OCI-LY1 (cell line): ENCODE results near the gene MBOAT1.

Experiments
- H2AFZ ChIP-seq: fragments of 200-600 bp; sonication (generic), shearing (Covaris generic); 2 replicates; pipeline ENCODE4 v1.6.0; 2014; ENCODE audit warnings: antibody characterized with exemption, mild to moderate bottlenecking, low read length
- H3F3A ChIP-seq: fragments of 200-600 bp; sonication (generic), shearing (Covaris generic); 2 replicates; pipeline ENCODE4 v1.6.0; 2014; ENCODE audit warnings: mild to moderate bottlenecking, antibody characterized with exemption, low read length, moderate library complexity; ENCODE audit not compliant: insufficient read depth
- H3K27ac ChIP-seq: fragments of 200-600 bp; sonication (generic); 2 replicates; pipeline ENCODE4 v1.5.1; 2014; ENCODE audit warnings: low read length, mixed run types, mild to moderate bottlenecking, low read depth; ENCODE audit not compliant: poor library complexity, severe bottlenecking
- H3K27me3 ChIP-seq: fragments of 200-600 bp; sonication (generic); 2 replicates; pipeline ENCODE4 v1.6.0; 2014; ENCODE audit warnings: antibody characterized with exemption, mild to moderate bottlenecking, low read length, moderate library complexity; ENCODE audit not compliant: insufficient read depth
- H3K36me3 ChIP-seq: fragments of 200-600 bp; sonication (generic); 2 replicates; pipeline ENCODE4 v1.6.1; 2014; ENCODE audit warnings: mild to moderate bottlenecking, antibody characterized with exemption, low read length, moderate library complexity, mixed read lengths; ENCODE audit not compliant: insufficient read depth
- H3K4me1 ChIP-seq: fragments of 200-600 bp; sonication (generic); 2 replicates; pipeline ENCODE4 v1.5.1; 2014; ENCODE audit warnings: mild to moderate bottlenecking, low read length, moderate library complexity; ENCODE audit not compliant: insufficient read depth, severe bottlenecking
- H3K4me2 ChIP-seq: fragments of 200-600 bp; sonication (generic), shearing (Covaris generic); 2 replicates; pipeline ENCODE4 v1.6.1; 2014; ENCODE audit warnings: low read length
- H3K4me3 ChIP-seq: fragments of 200-600 bp; sonication (generic); 2 replicates; pipeline ENCODE4 v1.5.1; 2014; ENCODE audit warnings: low read length, low read depth, mild to moderate bottlenecking, mixed read lengths; ENCODE audit not compliant: poor library complexity, severe bottlenecking
- H3K79me2 ChIP-seq: fragments of 200-600 bp; shearing (Covaris generic); 2 replicates; pipeline ENCODE4 v1.6.1; 2016; ENCODE audit warnings: mixed run types, low read length, mixed read lengths; ENCODE audit not compliant: insufficient read depth
- H3K9ac ChIP-seq: fragments of 200-600 bp; sonication (generic), shearing (Covaris generic); 2 replicates; pipeline ENCODE4 v1.6.1; 2014; ENCODE audit warnings: mild to moderate bottlenecking, low read length, mixed read lengths
- H3K9me2 ChIP-seq: fragments of 200-600 bp; sonication (generic), shearing (Covaris generic); 2 replicates; pipeline ENCODE4 v1.6.1; 2014; ENCODE audit warnings: low read depth, mild to moderate bottlenecking, low read length, mixed read lengths
- H3K9me3 ChIP-seq: fragments of 200-600 bp; shearing (Covaris generic); 2 replicates; pipeline ENCODE4 v1.6.1; 2014; ENCODE audit warnings: low read length, mixed read lengths
- H4K20me1 ChIP-seq: fragments of 200-600 bp; sonication (generic), shearing (Covaris generic); 2 replicates; pipeline ENCODE4 v1.6.0; 2016; ENCODE audit warnings: mild to moderate bottlenecking, low read length; ENCODE audit not compliant: insufficient read depth
- CTCF ChIP-seq: fragments of 200-600 bp; sonication (generic), shearing (Covaris generic); IDR thresholded peaks from 2 replicates; pipeline ENCODE4 v1.5.1; 2017; ENCODE audit warnings: mild to moderate bottlenecking, antibody characterized with exemption, low read length, moderate library complexity, mixed read lengths
- EZH2 ChIP-seq: fragments of 200-600 bp; sonication (generic), shearing (Covaris generic); IDR thresholded peaks from 2 replicates; pipeline ENCODE4 v1.8.0; 2017; ENCODE audit warnings: borderline replicate concordance, mixed run types, mild to moderate bottlenecking, antibody characterized with exemption, low read length, moderate library complexity, mixed read lengths

Gene MBOAT1

DNA sequence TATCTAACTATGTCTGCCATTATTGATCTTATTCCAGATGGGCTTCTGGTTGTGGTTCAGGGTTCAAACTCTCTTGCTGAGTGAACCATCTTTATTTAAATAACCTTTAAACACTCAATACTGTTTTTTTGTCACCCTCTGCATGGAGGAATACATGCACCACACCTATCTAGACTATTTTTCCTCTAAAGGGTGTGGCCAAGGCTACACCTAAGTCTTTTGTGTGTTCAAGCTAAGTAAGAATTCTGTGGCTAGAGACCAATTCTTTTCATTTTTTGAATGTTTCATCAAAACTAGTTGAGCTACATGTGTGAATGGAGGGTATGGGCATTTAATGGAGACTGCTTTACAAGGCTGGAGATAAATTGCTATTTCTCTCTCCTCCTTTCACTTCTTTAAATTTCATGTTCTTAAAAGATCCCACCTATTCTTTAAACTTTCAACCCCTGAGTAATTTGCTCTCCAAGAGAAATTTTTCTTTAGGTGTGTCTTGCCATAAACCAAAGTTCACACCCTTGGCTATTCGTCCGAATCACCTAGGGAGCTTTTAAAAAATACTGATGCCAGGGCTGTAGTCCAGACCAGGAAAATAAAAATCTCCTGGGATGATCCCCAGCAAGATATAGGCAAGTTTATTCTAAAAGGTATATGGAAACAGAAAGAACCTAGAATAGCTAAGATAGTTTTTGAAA, 24.8 kb upstream of the MBOAT1 start:
- Histone ChIP-seq H2AFZ (no peak overlapping the region), H3K27me3 (no peaks in the 10 kb centered on the region)

GRCh38 chr6:20236344-20236743, 24.1 kb upstream of the MBOAT1 start:
- Histone ChIP-seq H3K9ac (no peak overlapping the region), H2AFZ (no peak overlapping the region), H3K27me3 (no peaks in the 10 kb centered on the region), H3K36me3 (no peaks in the 10 kb centered on the region), H3K9me2 (no peaks in the 10 kb centered on the region), H3K9me3 (no peaks in the 10 kb centered on the region), H3K4me3 (no peak overlapping the region), H4K20me1 (no peaks in the 10 kb centered on the region), H3F3A (no peaks in the 10 kb centered on the region), H3K4me1 (no peaks in the 10 kb centered on the region), H3K79me2 (no peaks in the 10 kb centered on the region), H3K4me2 (no peak overlapping the region), H3K27ac (no peak overlapping the region)
- no peak for TF ChIP-seq EZH2
- TF ChIP-seq CTCF = no peak

More for the DNA sequence above, 24.8 kb upstream of the MBOAT1 start:
- H3K79me2 ChIP-seq = no peaks in the 10 kb centered on the region
- H3K9me3 ChIP-seq = no peaks in the 10 kb centered on the region
- no peak for TF ChIP-seq EZH2
- no peak for TF ChIP-seq CTCF
- no peaks in the 10 kb centered on the region for H3F3A ChIP-seq
- H3K9me2 ChIP-seq = no peaks in the 10 kb centered on the region
- no peaks in the 10 kb centered on the region for H4K20me1 ChIP-seq
- no peak overlapping the region for H3K4me3 ChIP-seq
- no peak overlapping the region for H3K27ac ChIP-seq
- H3K9ac ChIP-seq = no peak overlapping the region
- H3K4me2 ChIP-seq = no peak overlapping the region
- no peaks in the 10 kb centered on the region for H3K36me3 ChIP-seq
- H3K4me1 ChIP-seq = no peaks in the 10 kb centered on the region

- Histone ChIP-seq H3K27me3 (no peaks in the 10 kb centered on the region), H3K9me3 (no peaks in the 10 kb centered on the region), H2AFZ (no peak overlapping the region), H3K79me2 (no peaks in the 10 kb centered on the region), H3K9me2 (no peaks in the 10 kb centered on the region), H3K4me1 (no peaks in the 10 kb centered on the region), H3K27ac (no peak overlapping the region), H4K20me1 (no peaks in the 10 kb centered on the region), H3K4me2 (no peak overlapping the region), H3K9ac (no peak overlapping the region), H3F3A (no peaks in the 10 kb centered on the region), H3K36me3 (no peaks in the 10 kb centered on the region), H3K4me3 (no peak overlapping the region)
- TF ChIP-seq EZH2 (no peak), CTCF (no peak)
These were observed 22.8 kb upstream of the MBOAT1 start for GRCh38 chr6:20235041-20235440.
